ENCODE results near the gene FALEC.

FALEC gene

DNA sequence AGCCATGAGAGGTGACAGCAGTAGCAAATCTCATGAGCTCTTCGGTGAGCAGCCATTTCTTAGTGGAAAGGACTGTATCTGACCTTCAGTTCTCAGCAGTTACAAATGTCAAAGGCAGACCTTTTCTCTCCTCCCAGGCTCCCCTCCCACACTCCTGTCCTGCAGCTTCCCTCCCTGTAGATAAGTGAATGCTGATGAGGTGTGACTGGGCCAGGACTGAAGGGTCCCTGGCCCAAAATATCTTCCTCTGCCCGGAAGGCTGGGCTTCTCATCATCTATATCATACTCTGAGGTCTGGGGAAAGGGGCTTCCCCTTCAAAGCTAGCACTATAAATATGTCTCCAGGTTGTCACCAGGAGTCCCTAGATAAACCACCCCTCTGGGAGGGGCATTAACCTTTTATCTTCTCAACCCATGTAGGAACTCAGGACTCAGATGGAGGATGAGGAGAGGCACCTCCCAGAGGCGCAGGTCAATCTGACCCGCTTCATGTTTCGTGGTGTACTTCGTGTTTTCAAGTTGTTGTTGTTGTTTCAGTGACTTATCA, 30.0 kb downstream of the FALEC start:
- ChIA-PET POLR2A (interaction anchor here (0.8 to 1.1 kb wide), 2 partner anchors 17 to 594 kb away, joined by 3 to 4 read pairs; no protein-coding TSS in a partner anchor), CTCF (interaction anchor here (1.0 to 13.4 kb wide), 5 partner anchors 10 to 290 kb away, joined by 3 to 133 read pairs (median 4); no protein-coding TSS in a partner anchor)
- H3K4me3 ChIP-seq (ENCODE audit: low read depth, low read length), result no peak overlapping the region
- TF ChIP-seq, protein P1, sequence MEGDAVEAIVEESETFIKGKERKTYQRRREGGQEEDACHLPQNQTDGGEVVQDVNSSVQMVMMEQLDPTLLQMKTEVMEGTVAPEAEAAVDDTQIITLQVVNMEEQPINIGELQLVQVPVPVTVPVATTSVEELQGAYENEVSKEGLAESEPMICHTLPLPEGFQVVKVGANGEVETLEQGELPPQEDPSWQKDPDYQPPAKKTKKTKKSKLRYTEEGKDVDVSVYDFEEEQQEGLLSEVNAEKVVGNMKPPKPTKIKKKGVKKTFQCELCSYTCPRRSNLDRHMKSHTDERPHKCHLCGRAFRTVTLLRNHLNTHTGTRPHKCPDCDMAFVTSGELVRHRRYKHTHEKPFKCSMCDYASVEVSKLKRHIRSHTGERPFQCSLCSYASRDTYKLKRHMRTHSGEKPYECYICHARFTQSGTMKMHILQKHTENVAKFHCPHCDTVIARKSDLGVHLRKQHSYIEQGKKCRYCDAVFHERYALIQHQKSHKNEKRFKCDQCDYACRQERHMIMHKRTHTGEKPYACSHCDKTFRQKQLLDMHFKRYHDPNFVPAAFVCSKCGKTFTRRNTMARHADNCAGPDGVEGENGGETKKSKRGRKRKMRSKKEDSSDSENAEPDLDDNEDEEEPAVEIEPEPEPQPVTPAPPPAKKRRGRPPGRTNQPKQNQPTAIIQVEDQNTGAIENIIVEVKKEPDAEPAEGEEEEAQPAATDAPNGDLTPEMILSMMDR (IDR thresholded peaks at IDR 0.05; ENCODE audit: insufficient read depth, low read length, missing control alignments), result no peak
- no peak for DNase-seq (ENCODE audit: low read depth, low spot score)

DNA sequence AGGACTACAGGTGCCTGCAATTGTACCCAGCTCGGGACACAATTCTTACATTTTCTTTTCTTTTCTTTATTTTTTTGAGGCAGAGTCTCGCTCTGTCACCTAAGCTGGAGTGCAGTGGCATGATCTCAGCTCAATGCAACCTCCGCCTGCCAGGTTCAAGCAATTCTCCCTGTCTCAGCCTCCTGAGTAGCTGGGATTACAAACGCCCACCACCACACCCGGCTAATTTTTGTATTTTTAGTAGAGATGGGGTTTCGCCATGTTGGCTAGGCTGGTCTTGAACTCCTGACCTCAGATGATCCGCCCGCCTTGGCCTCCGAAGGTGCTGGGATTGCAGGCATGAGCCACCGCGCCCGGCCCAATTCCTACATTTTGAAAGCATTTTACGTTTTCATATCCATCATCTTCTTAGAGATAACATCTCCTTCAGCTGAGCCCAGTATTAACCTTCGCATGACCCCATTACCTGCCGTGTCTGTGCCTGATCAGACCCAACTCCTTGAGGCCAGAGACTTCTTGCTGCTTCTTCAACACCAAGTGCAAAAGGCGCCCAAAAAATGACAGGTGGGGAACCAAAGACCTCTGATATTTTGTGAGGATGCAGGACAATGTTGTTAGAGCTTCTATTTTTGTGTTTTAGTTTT, 30.9 kb downstream of the FALEC start:
- DNase-seq (ENCODE audit: low read depth, low spot score), result no peak
- no peak overlapping the region for H3K4me3 ChIP-seq (ENCODE audit: low read depth, low read length)
- ChIA-PET CTCF (interaction anchor here (1.1 to 13.4 kb wide), 5 partner anchors 11 to 81 kb away, joined by 3 to 133 read pairs (median 5); no protein-coding TSS in a partner anchor), POLR2A (no interaction called here)
- TF ChIP-seq, protein P1 (IDR thresholded peaks at IDR 0.05; ENCODE audit: insufficient read depth, low read length, missing control alignments), result no peak

DNA sequence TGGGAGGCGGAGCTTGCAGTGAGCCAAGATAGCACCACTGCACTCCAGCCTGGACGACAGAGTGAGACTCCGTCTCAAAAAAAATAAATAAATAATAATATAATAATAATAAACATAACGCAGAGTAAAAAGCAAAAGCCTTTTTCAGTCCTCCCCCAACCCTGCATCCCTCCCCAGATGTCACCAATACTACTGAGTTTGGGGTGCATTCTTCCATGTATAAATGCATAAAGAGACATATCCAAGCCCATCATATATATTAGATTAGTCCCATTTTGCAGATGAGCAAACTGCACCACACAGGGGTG, 32.7 kb downstream of the FALEC start:
- POLR2A ChIA-PET, result interaction anchor here (0.7 to 1.1 kb wide), 3 partner anchors 14 to 19 kb away, joined by 3 read pairs; no protein-coding TSS in a partner anchor

DNA sequence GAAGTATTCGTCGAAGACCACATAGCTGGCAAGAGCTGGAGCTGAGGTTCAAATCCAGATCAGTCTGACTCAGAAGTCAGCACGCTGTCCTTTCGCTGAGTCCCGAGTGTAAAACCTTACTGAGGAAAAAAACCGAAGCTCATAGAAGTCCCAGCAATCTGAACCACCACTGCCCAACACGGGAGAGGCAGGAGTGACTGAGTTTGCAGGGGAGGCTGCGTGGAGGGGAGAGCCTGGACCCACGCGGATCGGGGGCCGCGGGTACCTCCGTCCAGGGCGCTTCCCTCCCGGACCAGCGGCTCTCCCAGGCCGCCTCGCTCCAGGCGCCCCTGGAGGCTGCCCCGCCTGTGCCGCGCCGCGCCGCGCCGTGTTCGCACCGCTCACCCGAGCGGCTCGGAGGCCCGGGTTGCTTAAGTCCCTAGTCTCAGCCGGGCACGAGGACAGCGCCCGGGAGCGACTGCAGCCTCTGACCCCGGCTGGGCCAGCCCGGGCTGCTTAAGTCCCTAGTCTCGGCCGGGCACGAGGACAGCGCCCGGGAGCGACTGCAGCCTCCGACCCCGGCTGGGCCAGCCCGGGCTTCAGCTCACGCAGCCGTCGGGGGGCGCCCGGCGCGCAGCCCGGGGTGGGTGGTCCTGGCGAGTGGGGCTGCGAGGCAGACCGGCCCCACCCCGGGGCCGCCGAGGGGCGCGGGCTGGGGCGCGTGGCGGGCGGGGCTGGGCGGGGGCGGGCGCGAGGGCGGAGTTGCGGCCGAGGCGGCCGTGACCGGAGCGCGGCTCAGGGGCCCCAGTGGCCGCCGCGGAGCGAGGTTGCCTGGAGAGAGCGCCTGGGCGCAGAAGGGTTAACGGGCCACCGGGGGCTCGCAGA, 33.3 kb downstream of the FALEC start, which contains the start of gene ADAMTSL4:
Gene ADAMTSL4 (plus strand): TSS at position 777 of the 864 bp plus-strand sequence. CDS start 2,881 bp downstream, outside the sequence.
- peak within 1 kb of the TSS; percentile 60 for H3K4me3 ChIP-seq (ENCODE audit: low read depth, low read length)
- DNase-seq (ENCODE audit: low read depth, low spot score), result no peak
- TF ChIP-seq, protein P1 (IDR thresholded peaks at IDR 0.05; ENCODE audit: insufficient read depth, low read length, missing control alignments), result no peak
- CTCF ChIA-PET, result interaction anchor here (0.6 to 13.4 kb wide), 7 partner anchors 11 to 457 kb away, joined by 3 to 133 read pairs (median 4); partner anchors contain the start of gene MINDY1
- POLR2A ChIA-PET, result interaction anchor here (0.7 to 1.1 kb wide), 3 partner anchors 13 to 20 kb away, joined by 3 read pairs; no protein-coding TSS in a partner anchor

More for the DNA sequence above, 32.7 kb downstream of the FALEC start:
- TF ChIP-seq, protein P1 (IDR thresholded peaks at IDR 0.05; ENCODE audit: insufficient read depth, low read length, missing control alignments), result no peak
- peak overlapping the region; percentile 60 for H3K4me3 ChIP-seq (ENCODE audit: low read depth, low read length)
- CTCF ChIA-PET, result interaction anchor here (0.6 to 13.4 kb wide), 7 partner anchors 11 to 458 kb away, joined by 3 to 133 read pairs (median 4); partner anchors contain the start of gene MINDY1
- no peak for DNase-seq (ENCODE audit: low read depth, low spot score)

DNA sequence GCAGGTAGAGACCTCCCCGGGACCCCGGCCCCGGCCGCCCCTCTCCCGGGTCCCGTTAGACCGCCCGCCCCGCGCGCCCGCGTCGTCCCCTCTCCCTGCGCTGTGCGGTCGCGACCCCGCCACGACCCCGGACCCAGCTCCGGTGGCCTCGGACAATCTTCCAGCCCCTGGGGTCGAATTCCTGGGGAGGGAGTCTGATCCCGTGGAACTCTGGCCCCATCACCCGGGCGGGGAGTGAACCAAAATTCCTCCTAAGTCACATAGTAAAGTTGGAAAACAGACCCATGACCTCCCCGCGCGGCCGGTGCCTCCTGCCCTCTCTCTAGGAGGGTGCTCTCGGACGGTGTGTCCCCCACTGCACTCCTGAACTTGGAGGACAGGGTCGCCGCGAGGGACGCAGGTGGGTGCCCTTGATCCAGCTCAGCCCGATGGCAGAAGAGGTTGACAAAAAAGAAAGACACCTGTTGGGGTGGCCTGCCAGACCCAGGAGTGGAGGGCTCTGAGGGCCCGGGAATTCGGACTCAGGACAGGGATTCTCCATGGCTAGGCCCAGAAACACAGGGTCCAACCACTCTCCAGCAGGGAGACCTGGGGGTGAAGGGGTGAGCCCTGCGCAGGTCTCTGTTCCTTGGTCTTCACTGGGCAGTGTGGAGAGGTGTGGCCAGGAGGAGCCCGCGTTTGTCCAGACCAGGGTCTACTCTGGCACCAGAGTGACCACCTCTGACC, 34.1 kb downstream of the FALEC start:
- TF ChIP-seq, protein P1 (IDR thresholded peaks at IDR 0.05; ENCODE audit: insufficient read depth, low read length, missing control alignments), result no peak
- no peak for DNase-seq (ENCODE audit: low read depth, low spot score)
- H3K4me3 ChIP-seq (ENCODE audit: low read depth, low read length), result peak overlapping the region; percentile 60
- CTCF ChIA-PET, result interaction anchor here (1.5 to 13.4 kb wide), 6 partner anchors 10 to 456 kb away, joined by 4 to 133 read pairs (median 6); partner anchors contain the start of gene MINDY1
- POLR2A ChIA-PET, result interaction anchor here (1.1 kb wide), 1 partner anchor 17 kb away, joined by 3 read pairs; no protein-coding TSS in a partner anchor
